ENCODE results near the gene C1orf35.

The C1orf35 gene

DNA sequence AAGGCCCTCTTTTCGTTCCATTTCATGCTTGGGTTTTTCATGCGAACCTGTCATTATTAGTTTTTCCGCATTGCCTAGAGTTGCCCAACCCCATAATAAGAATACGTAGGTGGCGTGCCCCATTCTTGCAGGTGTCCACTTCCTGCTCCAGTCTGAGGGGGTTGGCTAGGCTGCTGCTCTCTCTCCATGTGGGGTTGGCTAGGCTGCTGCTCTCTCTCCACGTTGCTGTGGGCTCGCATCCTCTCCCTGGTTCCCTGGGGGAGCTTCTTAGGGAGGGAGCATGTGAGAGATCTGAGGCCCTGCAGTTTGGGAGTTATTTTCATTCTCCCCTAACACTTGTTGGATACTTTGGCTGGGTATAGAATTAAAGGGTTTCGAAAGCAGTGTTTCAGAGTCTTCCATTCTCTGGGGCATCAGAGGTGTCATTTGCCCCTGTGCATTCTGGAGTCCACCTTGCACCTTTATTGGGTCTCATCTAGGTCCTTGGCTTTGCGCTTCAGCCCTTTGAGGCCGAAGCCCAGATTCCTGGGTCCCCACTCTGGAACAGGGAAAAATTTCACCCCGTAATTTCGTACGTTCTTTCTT is 8.6 kb downstream of the C1orf35 start:
- no peak for DNase-seq (ENCODE audit: low read depth)

DNA sequence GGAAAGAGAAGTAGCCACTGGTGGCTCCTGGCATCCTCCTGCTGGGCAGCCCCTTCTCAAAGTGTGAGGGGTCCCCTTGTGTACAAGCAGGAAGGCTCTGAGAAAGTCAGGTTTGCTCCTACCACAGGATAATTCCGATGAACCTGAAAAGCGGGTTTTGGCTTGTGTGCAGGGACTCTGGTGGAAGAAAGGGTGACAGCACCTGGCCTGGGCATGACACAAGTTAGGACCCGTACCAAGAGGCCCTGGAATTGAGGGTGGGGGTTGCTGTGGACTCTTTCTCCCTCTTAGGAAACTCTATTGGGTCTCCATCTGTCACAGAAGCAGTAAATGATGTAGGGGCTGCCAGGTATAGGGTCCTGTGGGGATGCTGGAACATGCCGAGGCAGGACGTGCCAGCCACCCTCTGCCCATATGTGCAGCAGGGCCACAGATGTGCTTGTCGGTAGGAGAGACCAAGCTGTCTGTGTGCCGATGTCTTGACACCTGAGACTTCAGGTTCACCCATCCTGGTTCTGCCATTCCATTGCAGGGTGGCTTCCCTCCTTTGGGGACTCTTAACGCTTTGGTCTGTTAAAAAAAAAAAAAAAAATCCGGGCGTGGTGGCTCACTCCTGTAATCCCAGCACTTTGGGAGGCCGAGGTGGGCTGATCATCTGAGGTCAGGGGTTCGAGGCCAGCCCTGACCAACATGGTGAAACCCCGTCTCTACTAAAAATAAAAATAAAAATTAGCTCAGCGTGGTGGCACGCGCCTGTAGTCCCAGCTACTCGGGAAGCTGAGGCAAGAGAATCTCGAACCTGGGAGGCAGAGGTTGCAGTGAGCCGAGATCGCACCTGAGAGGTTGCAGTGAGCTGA is 9.8 kb downstream of the C1orf35 start:
- no peak for DNase-seq (ENCODE audit: low read depth)

DNA sequence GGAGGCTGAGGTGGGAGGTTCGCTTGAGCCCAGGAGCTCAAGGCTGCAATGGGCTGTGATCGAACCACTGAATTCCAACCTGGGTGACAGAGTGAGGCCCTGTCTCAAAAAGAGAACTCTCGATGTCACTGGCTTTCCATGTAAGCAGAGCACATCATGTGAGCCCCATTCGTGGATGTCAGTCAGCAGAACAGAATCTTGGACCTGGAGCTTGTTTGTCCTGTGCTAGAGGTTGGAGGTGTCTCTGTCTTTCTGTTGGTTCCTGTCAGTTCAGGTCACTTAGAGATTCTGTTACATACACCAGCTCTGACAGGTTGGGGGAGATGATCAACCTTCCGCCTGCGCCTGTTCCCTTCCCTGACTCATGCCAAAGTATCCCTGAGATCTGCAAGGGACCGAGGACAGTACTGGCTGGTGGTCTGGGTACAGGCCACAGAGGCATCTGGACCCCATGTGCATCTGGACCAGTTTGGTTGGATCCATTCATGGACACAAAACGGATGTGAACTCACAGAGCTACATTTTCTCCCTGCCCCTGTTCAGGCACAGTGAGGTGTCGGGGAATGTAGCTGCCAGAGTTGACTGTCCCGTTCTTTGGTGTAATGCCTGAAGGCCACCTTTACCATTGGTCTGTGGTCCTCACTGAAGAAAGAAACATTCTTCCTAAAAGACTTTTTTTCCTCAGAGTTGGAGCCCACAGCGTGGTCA is 10.6 kb downstream of the C1orf35 start:
- no peak for DNase-seq (ENCODE audit: low read depth)

DNA sequence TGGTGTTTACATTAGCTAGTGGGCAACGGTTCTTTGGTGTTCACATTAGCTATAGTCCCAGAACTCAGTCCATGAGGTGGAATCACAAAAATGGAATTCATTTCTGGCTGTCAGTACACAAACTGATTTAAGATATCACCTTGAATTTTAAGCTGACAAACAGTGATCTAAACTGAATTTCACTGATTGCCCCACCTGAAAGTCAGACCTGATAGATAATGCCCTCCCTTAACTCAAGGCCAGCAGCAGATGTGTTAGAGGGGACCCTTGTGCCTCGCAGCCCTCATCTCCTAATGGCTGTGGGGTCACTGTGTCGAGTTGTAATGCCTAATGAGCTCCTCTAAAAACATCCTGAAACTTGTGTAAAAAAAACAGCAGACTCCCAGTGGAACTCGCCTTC is 12.0 kb downstream of the C1orf35 start:
- DNase-seq (ENCODE audit: low read depth), result no peak

DNA sequence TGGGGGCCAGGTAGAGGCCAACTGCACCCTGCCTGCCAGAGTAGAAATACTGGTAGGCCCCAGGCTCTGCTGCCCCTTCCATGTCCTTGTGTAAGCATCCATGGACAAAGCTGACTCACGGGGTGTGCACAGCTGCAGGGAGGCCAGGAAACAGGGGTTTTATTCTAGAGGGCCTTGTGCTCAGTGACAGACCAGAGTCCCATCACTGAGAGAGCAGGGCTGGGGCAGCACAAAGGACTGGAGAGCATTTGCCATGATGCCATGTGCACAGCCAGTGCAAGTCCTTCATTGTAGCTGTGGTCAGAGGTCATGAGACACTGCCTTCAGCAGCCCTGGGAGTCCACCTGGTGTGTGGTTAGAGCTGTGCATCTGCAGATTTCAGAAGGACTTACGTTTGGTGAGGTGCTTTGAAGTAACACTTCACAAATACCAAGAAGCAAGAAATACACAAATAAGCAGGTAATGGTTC is 12.5 kb downstream of the C1orf35 start:
- DNase-seq (ENCODE audit: low read depth), result no peak

DNA sequence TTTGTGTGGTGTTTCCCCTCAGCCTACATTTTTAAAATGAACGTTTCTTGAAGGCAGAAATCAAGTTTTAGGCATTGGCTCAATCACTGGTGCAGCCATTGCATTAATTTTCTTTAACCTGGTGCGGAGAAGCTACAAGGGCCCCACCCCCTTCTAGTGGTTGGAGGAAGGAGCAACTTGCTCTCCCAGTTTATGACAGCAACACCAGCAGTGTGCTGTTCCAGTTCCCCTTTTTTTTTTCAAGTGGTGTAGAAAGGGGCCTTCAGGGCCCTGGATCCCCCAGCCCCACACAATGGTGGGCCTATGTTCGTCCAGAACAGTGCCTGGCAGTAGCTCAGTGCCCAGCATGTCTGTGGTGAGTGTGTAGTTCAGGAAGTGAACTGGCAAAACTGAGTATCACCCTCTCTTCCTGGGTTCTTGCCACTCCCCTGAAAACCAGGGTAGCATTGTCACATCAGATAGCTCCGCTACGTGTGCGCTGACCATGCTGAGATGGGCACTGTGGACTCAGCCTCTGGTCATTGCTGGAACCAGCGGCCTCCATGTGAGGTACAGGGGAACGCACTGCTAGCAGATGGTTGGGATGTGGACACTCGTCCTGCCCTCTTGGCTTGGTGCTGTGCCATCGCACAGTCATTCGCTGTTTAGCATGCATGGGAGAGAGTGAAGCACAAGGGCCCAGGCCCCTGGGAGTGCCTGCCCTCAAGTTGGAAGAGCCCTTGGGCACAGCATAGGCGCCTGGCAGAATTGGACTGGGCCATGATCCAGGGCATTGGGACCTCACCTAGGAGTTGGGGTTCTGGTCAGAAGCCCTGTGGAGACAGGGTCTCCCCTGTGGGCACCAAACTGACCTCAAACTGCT is 13.4 kb downstream of the C1orf35 start:
- no peak for DNase-seq (ENCODE audit: low read depth)

DNA sequence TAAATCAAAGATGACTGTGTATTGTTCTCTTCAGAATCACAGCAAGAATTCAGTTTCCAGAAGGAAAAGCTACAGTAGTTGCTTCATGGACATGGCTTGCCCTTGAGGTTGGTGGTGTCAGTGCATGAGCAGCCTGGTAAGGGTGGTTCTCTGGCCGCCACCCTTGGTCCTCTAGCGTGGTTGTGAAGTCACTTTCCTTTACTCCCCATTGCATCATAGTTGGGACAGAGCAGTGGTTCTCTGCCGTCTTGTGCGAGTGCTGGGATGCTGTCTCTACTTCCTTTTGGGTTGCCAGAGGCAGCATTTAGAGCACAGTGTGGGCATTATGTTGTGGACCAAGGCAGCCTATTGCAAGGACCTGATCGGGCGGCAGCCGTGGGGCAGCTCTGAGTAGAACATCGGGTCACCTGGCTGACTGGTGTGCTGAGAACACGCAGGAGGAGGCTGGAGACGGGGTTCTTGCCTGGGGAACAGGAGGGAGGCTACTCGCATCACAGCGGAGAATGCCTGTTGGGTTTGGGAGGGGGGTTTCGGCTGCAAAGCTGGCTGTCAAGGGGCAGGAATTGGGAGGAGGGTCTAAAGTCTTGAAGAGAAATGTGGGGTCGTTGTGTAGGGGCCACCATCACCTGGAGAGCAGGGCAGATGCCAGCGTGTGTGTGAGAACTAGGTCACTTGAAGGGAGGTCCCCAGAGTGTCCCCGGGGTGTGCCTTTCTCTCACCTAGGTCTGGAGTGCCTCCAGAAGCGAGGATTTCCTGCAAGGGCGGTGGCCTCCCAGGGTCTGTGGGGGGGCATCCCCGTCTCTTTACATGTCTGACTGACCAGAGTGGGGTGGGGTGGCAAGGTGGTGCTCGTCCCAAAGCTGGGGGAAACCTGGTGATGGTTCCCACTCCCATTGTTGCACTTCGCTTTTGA is 14.3 kb downstream of the C1orf35 start:
- no peak for DNase-seq (ENCODE audit: low read depth)

DNA sequence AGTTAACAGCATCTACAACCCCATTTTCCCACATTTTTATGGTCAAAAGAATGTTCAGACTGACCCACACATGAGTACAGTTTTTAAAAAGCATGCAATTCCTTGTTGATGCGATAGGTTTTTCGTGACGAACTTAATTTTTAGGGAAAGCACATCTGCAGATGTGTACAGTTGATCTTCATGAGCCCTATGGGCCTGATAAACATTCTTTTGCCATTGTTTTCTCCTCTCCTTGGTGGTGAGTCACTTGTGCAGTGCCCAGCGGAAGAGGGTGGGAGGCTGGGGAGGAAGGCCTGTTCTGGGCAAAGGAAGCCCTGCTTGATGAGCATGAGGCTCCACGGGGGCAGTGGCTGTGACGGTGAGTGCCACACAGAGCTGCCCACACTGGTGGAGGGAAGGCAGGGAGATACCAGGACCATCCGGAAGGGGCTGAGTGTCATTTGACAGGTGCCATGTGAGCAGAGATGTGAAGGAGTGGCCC is 15.3 kb downstream of the C1orf35 start:
- no peak for DNase-seq (ENCODE audit: low read depth)

DNA sequence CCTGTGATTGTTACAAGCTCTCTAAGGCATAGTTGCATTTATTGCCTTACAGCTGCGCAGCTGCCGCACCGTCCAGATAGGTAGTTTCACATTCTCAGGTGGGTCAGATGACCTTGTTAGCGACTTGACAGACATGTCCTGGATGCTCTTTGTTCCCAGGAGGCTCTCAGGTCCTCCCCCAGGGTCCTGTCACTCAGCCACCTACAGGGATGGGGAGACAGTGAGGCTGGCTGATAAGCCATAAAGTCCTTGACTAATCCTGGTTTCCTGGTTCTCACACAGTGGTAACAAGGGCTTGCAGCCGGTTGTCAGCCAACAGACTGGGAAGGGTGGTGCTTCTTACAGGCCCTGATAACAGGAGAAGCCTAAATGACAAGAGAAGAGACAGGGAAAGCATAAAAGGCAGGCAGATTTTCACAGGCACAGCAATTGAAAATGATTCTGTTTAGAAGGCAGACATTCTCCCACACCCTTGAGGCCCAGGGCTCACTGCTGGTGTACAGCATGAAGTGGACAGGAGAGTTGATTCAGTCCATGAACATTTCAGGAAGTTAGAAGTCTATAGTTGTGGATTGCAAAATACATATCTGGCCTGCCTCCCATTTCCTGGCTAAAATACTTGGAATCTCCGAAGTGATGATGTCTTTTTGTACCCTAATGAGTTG is 17.7 kb downstream of the C1orf35 start:
- DNase-seq (ENCODE audit: low read depth), result peak; percentile 58

DNA sequence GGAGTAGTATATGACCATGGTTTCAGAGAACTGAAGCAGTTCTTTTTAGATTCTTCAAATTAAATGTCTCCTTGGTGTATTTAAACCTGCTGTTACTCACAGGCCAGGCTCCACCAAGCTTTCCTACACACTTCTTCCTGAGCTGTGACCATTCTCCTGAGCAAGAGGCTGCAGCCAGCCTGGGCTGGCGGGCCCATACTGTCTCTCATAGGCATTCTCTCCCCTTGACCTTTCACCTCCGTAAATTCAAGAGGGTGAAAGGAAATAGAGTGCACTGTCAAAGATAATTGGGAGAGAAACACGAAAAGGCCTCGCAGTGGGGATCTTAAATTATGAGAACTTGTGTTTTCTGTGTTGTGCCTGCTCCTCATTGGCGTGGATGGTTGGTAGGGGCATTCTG is 18.3 kb downstream of the C1orf35 start:
- no peak for DNase-seq (ENCODE audit: low read depth)

DNA sequence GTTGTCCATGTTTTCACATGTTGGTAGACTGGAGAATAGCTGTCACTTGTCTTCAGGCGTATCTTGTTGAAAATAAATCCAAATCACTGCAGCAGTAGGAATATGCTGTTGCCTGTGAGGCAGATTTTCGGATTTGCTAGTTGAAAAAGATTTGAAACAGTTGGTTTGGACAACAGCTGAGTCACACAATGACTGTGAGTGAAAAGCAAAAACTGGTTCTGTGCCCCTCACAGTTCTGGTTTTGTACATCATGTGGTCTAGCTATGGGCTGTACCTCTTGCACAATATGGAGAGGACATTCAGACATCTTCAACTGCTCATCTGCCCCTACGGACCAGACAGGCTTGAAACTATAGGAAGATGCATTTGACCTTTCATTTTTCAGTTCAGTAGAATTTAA is 18.8 kb downstream of the C1orf35 start:
- peak; percentile 68 for DNase-seq (ENCODE audit: low read depth)

DNA sequence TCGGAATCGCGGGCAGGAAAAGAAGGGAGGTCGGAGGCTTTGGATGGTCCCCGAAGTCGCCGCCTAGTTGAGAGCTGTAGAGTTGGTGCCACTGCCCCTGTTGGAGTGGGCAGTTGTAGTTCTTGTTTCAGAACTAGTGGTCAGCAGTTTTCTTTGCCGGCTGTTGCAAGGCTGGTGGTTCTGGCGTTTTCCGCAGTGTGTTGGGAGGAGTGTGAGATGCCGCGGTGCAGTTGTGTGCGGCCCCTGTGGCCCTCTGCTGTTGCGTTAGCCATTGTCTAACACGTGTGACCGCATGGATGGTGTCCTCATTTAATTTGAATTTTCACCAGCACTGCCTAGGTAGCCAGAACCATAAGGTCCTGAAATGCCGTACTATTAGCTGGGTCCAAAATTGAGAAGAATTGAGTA is 19.2 kb downstream of the C1orf35 start:
- DNase-seq (ENCODE audit: low read depth), result no peak

DNA sequence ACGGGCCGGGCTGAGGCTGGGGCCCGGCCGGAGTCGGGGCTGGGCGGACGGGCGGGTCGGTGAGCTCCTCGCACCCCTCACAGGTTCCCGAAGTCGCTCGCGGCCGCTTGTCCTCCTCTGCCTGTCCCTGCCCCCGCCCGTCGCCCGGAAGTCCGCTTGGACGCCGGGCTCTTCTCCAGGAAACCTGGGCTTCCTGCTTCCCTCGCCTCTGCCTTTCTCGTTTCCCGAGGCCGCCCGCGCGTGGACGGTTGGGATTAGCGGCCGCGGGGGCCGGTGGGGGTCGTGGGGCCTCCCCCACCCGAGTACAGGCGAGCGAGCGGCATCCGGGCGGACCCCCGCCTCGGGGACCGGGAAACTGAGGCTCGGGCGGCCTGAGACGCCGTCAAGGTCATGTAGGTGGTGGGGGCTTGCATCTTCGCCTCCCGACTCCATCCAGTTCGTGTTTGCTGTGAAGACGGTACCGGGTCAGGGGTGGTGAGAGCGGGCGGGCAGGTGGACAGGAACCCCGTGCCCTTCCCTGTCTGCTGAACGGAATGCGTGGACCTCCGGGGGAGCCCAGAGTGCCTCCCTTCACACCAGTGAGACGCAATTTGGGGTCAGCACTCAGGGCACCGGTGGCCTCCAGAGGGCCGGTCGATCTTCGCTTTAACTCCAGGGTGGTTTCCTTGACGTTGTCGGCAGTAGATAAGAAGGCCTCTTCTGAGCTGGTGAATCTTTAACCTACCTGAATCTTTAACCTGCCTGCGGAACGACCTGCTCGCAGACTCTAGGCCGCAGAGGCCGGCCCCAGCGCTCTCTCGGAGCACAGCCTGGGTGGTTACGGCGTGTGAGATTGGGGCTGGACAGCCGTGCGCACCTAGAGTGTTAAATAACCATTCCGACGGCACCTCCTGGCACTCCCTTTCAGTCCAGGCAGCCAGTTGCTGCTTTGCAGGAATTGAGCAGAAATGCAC is 19.9 kb downstream of the C1orf35 start:
- no peak for DNase-seq (ENCODE audit: low read depth)

DNA sequence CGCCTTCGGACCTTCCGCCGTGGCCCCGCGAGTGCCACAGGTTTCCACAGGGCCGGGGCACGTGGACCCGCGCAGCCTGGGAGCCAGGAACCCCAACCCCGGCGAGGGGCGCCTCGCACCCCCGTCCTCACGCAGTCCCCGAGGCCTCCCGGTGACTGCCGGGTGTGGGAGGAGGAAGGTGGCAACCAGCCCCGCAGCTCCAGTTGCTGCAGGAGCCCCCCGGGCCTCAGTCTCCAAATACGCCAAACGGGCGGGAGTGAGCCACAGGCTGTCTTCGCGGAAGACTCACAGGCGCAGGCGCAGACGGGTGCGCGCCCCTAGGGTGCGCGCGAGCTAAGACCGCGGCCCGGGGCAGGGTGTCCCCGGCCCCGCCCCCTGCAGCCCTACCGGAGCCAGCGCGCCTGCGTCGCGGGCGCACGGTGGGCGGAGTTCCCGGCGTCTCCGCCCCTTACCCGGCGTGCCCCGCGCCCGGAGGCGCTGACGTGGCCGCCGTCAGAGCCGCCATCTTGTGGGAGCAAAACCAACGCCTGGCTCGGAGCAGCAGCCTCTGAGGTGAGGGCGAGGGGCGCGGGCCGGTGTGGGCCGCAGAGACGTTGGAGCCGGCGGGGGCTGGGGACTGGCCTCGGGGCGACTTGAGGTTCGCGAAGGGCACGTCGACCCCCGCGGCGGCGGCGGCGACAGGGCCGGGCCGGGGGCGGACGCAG is 20.8 kb downstream of the C1orf35 start, which contains the start of gene ARF1:
Gene ARF1 (plus strand): TSS at position 495 of the 704 bp plus-strand sequence. CDS start 14,407 bp downstream, outside the sequence.
- peak; percentile 85 for DNase-seq (ENCODE audit: low read depth)

DNA sequence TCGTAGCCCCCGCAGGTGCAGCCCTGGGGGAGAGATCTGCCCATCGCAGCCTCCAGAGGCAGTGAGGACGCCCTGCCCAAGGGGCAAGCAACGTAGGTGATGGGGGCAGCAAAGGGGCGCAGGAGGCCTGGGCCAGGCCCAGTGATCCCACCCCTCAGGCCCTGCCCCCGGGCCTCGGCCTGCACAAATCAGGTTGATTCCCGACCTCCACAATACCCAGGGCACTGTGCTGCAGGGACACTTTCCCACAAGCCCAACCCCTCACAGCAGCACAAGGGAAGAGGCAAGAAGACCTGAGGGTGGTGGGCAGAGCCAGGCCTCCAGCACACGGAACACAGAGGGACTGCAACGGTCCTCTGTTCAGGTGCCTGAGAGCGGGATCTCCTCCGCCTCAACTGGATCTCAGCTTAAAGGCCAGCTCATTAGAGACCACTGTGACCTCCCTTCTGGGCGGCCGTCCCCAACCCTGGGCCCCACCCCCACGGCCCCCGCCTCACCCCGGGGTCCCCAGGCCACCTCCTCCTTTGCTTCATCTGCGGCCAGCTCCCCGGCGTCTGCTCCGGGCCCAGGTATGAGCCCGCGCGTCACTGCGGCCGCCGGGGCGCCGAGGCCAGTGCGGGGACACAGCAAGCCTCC is 21.4 kb downstream of the C1orf35 start:
- DNase-seq (ENCODE audit: low read depth), result no peak

DNA sequence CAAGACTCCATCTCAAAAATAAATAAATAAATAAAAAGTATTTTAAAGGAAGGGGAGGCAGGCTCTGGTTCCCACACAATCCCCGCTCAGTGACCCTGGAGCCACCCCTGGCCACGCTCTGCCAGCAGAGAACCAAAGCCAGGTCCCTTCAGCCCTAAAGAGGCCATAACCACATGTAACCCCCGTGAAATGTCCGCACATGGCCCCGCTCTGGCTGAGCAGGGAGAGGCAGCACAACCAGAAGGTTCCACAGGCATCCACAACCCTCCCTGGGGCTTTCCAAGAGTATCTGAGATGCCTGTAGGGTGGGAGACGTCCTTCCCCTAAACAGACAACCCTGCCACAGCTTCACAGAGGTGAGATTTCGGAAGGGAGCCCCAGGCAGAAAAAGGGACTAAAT is 22.0 kb downstream of the C1orf35 start:
- no peak for DNase-seq (ENCODE audit: low read depth)

DNA sequence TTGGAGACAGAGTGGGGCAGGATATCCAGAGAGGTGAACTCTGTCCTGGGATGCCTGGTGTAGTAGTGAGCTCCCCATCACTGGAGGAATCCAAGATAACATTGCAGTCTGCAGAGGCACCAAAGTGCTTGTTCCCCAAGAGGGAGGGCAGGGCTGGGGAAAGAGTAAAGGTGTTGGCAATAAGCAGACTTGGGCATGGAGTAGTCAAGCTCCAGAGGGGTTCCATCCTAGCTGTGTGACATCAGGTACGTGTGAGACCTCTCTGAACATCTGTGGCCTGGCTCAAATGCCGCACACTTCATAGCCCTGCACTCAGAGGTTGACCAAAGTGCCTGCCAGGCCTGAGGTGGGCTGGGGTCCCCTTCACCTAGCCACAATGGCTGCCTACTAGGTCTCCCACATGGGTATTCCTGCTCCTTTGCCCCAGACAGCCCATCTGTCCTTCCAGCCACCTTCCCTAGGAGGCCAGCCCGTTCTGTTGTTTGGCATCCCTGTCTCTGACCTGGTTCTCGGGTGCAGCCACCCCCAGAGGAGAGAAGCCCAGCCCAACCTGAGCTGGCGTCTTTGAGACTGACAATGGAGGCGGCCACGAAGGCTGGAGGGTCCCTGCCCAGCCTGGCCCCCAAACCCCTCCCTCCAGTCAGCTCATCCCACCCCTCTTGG is 23.4 kb downstream of the C1orf35 start:
- DNase-seq (ENCODE audit: low read depth), result no peak

Data from stromal cell of bone marrow (primary cell).